DMS114 treated with DMSO at 0.1 percent for 48 hours (cell line): ENCODE results near the gene AUH.
"Not testable (repeated sequence)": the region's sequence is repeated elsewhere in the genome, so short reads cannot be mapped to it uniquely, and the experiment has no call there.

ENCODE experiments used
- DNase-seq: peaks from one replicate; lab custom pipeline; 2025; ENCODE audit not compliant: unreplicated experiment; lab: John Stamatoyannopoulos, UW

Gene AUH

DNA sequence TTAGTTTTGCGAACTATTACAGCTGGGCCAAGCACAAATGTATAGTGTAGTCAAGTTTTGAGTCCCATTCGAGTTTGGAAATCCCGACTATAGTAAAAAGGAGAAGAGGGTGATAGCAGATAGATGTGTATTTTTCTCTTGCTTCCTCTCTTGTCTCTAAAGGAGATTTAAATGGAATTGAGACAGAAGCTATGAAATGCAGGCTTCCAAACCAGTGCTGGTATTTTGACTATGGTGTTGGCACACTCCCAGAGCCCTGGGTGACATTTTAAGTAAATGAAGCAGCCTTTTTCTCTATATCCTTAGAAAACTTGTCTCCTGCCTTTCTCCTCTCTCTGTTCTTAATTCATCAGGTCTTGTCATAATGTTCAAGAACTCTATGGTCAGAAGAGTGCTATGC, 17.7 kb upstream of the AUH start:
- no peak for DNase-seq

DNA sequence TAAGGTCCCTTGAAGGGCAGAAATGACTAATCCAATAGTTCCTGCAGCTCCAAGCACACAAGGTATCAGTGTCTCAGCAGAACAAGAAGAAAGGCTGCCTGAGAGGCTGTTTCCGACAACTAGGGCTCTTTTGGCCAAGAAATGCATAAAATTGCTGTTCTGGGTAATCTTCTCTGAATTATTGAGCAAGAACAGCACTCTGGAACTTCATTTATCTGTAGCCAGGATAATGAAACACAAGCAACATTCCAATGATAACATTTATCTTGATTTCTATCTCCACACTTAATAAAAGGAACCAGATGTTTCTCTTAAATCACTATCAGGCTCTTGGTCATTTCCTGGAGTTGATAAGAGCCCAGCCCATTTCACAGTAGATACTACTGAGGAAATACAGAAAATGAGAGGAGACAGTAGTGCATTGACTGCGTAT, 17.0 kb upstream of the AUH start:
- DNase-seq: no peak

DNA sequence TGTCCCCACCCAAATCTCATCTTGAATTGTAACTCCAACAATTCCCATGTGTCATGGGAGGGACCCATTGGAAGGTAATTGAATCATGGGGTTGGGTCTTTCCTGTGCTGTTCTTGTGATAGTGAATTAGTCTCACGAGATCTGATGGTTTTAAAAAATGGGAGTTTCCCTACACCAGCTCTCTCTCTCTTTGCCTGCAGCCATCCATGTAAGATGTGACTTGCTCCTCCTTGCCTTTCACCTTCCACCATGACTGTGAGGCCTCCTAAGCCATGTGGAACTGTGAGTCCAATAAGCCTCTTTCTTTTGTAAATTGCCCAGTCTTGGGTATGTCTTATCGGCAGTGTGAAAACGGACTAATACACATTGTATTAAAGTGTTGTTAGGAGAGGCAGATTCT, 16.3 kb upstream of the AUH start:
- DNase-seq: not testable (repeated sequence)

DNA sequence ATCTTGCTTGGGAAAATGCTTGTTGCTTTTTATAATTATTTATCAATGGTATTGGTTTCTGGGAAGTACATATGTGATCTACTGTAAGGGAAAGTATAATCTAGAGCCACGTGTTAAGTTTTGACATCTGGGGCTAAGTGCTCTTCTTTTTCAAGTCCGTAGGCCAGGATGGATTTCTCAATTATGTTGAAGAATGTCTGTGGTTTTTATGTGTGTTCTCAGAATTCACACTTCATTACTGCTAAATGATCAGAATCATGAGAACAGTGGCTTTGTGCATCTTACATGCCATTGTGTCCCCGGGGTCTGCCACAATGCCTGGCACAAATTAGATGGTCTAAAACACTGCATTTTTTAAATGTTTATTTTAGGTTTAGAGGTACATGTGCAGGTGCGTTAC, 14.5 kb upstream of the AUH start:
- no peak for DNase-seq

DNA sequence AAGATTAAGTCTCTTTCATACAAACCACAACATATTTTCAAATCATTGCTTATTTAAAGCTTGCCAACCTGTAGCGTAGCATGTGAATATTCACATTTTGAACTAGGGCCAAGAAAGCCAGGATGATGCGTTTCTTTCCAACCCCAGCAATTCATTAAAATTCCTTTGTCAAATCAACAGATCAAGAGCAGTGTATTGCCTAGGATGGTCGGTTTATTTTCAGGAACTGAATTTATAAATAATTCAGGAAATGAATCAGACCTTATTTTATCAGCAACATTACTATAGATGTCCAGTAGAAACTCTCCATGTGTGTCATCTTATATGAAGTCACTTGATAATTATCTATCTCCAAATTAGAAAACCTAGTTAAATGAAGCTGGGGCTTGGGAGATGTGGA, 13.2 kb upstream of the AUH start:
- no peak for DNase-seq

DNA sequence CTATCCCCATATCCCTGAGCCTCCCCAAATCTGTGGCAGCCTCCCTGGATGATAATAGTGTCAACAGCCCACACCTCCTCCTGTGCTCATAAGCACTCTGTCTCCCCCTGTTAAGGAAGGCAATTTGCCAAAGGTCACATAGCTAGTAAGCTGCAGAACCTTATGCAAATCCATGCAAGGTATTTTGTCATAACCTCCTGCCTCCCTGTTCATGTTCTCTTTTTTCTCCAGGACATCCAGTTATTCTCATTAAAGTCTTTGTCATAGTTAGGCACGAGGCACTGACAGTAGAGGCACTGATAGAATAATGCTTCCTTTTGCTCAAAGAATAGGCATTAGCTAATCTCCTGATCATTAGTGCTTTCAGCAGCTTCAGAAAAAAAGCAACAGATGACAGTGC, 10.2 kb upstream of the AUH start:
- no peak for DNase-seq

DNA sequence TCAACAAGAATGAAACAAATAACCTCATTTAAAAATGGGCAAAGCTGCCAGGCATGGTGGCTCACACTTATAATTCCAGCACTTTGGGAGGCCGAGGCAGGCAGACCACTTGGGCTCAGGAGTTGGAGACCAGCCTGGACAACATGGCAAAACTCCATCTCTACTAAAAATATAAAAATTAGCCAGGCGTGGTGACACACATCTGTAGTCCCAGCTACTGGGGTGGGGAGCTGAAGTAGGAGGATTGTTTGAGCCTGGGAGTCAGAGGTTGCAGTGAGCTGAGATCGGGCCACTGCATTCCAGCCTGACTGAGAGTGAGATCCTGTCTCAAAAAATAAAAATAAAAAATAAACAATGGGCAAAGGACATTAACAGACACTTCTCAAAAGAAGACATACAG, 8.3 kb upstream of the AUH start:
- DNase-seq: not testable (repeated sequence)

DNA sequence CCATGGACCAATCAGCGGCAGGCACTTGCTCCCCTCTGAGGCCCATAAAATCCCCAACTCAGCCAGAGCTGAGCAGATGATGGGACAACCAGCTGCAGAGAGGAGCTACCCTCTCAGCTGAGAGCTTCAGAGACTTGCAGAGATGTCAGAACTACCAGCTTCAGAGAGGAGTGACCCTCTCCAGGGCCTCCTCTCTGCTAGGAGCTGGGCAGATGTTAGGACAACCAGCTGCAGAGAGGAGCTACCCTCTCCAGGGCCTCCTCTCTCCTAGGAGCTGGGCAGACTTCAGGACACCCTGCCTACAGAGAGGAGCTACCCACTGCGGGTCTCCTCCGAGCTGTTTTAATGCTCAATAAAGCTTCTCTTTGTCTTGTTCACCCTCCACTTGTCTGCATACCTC, 3.0 kb upstream of the AUH start:
- DNase-seq: no peak

DNA sequence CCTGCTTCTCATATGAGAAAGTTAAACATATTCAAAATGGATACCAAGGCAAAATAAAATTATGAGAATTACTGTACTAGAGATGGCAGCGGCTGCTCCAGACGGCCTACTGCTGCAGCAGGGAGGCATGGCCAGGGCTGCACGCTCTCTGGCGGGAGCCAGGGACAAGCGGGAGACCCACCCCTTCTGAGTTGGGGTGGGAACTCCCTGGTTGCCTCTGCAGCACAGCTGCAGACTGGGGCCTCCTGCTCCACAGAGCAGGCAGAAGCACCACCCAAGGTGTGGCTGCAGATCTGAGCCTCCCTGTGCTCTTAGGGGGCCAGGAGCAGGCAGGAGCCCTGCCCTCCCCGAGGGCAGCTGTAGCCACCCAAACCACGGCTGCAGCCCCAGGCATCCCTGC, 2.3 kb upstream of the AUH start:
- DNase-seq: no peak

DNA sequence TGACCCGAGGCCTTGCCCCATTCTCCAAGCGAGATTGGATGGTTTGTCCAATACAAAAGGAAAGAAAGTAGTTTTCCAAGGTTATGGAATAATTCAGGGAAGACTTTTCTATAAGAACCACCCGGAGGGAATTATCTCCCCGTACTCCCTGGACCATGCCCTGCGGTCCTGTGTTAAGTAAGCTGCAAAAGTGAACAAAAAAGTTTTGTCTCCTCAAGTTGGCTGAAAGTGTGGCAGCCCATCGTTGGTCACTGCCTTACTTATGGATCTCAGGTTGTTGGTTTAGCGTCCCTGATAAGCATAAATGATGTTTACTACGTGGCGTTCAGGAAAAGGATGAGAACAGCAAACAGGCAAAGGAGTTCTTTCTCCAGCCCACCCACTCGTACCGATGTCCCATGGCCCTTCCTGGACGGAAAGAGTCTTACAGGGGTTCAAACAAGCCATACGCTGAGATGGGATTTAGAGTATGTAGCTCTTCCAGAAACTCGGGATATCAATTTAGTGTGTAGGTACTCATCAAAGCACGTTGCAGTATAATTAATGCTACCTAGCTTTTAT, 413 bp upstream of the AUH start:
- no peak for DNase-seq

DNA sequence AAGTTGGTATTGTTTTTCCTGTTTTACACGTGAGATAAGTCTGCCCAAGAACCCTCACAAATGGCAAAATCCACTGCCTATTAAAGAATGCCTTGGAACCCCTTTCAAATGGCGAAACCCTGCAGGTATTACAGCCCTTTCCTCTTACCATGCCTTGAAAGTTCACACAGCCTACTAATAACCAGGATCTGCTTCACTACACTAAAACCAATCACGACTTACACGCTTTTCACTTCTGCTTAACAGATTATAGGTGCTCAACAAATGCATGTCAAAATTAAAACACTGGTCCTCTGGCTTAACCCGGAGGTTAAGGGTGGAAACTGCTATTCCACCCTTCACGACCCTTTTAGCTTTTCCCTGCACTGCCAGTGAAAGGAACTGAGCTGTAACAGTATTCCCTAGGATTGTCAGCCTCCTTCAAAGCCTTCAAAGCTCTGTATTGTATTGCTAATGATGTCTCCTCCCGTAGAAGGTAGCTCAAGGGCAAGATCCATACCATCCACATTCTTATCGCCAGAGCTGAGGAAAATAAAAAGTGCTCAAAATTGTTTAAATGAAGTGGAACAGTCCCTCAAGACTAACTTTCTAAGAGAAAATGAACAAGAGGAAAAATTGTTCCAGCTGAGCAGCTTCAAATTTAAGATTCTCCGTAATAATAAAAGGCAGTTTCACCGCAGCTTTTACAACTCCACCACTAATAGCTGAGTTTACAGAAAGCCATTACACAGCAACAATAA, 997 bp downstream of the AUH start:
- no peak for DNase-seq

DNA sequence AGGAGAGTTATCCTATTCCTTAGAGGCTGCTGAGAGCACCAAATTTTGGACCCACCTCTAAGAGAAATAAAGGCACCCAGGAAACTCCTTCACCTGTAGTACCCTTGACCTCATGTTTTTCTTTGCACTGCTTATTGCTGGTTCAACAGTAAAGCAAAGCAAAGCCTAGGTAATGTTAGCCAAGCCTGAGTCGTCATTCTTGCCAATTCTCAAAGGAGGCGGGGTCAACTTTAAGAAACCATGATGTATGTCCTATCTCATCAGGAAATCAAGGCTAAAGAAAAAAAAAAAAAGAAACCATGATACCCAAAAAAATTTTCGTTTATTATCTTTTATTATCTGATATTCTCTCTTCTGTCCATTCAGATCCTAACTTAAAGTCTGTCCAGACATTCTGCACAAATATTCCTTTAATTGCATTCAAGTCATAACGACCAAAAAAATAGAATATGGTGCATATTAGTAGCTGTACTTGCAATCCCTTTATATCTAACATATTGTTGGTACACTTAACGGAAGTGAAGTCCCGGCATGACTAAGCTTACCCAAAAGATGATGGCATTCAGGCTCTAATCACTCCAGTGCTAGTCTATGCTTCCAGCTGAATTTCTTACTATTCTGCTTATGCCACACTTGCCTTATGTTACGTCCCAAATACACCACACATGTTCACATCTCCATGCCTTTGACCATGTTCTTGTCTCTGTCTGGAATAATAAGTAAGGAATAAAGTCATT, 1.8 kb downstream of the AUH start:
- DNase-seq: no peak

DNA sequence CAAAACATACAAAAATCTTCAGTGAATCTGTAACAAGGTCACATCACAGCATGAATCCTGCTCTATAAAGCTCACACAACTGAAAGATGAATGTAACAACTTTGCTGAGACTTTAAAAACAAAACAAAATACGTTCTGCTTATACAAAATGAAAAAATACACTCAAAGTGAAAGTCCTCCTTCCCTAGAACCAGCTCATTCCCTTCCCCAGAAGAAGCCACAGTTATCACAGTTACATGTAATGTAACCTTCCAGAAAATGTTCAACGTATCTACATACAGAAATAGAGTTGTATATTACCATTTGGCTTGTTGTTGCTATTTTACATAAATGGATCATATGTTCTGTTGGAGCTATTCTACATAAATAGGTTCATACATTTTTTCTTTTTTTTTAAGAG, 2.6 kb downstream of the AUH start:
- DNase-seq: no peak

DNA sequence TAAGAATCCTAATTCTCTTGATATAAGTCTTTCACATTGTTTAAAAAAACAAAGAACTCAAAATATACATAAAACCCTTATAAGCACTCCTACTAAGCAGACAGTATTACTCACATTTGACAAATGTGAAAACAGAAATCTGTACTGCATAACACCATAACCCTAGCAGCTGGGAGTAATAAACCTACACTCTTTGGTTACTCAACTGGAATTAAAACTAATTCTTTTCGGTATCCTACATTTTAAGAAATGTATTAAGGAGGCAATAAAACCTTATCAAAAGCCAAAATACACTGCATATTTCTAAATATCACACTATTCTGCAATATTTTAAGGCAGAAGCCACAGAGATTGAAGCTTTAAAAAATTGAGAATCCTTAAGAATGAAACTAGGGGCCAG, 6.8 kb downstream of the AUH start:
- DNase-seq: no peak

DNA sequence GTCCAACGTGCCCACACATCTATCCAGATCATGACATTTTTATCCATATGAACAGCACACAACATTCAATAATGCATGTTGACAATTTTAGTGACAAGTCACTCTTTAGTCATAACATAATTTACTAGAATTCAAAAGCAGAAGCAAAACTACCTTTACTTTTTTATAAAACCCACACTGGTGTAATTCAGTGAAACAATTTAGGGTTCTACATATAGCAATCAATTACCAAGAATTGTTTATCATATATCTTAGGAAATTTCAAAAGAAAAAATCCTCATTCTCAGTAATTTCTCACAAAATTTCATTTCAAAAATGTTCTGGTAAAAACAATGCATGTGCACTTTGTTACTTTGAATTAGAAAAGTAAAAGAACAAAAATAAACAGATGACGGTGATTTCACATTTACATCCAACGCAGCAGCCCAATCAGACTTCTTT, 12.6 kb downstream of the AUH start:
- DNase-seq: no peak

DNA sequence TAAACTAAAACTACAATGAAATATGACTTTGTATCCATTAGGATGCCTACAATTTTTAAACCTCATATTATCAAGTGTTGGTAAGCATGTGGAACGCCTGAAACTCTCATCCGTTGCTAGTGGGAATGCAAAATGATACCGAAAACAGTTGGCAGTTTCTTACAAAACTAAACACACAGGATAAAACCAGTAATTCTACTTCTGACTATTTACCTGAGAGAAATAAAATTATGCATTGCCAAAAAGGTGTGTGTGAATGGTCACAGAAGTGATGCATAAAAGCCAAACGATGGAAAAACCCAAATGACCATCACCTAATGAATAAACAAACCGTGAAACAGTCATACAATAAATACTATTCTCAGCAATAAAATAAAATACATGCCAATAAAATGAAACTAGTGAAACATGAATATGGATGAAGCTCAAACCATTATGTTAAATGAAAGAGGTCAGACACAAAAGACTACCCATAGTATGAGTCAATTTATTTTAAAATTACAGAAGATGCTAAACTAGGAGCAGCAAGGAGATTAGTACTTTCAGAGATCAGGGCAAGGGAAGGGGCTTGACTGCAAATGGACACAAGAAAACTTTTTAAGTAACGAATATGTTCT, 13.4 kb downstream of the AUH start:
- no peak for DNase-seq

DNA sequence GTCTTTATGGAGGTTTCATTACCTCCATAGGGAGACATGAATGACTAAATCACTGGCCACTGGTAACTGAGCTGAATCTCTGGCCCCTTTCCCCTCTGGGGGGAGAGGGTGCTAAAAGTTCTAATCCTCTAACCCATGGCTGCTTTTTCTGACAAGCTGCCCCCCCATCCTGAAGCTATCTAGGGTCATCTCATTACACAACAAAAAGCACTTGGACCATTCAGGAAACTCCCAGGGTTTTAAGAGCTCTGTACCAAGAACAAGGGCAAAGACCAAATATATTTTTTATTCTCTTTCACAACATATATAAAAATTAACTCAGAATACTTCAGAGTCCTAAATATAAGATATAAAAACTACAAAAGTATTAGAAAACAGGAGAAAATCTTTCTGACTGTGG, 14.3 kb downstream of the AUH start:
- no peak for DNase-seq

DNA sequence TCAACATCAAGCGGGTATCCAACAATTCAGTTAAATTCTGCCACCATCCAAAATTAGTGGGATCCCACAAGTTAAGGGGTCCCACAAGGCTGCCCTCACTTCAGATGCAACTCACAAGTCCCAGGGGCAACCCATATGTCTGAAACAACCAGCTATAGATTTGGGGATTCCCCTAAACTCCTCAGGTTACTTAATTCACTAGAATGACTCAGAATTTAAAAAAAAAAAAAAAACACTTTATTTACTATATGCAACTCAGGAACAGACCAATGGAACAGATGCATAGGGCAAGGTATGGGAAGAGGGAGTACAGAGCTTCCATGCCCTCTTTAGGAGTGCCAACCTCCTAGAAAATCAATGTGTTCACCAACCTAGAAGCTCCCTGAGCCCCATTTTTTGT, 15.1 kb downstream of the AUH start:
- DNase-seq: no peak

DNA sequence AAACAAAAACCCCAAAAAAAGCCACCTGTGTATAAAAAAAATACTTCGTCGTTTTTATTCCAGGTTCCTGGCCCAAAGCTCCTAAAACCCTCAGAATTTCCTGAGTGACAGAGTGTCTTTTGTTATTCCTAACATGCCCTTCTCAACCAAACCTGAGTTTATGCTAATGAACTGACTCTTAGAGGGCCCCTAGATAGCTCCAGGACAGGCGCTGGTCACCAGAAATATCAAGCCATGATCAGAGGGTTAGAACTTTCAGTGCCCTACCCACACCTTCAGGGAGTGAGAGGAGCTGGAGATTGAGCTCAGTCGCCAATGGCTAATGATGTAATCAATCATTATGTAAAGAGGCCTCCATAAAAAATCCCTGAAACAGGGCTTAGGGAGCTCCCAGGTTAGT, 15.7 kb downstream of the AUH start:
- DNase-seq: no peak

DNA sequence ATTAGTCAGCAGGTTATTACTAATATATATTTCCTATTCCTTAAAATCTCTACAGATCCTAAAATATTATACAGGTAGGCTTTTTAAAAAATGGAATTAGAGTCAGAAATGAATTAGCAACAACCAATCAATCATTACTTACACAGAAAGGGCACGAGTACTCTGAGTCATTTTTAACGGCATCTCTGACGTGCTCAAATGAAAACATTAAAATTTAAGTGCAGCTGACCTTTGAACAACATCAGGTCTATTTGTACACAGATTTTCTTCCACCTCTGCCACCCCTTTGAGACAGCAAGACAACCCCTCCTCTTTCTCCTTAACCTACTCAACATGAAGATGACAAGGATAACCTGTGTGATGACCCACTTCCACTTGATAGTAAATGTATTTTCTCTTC, 19.1 kb downstream of the AUH start:
- no peak for DNase-seq

DNA sequence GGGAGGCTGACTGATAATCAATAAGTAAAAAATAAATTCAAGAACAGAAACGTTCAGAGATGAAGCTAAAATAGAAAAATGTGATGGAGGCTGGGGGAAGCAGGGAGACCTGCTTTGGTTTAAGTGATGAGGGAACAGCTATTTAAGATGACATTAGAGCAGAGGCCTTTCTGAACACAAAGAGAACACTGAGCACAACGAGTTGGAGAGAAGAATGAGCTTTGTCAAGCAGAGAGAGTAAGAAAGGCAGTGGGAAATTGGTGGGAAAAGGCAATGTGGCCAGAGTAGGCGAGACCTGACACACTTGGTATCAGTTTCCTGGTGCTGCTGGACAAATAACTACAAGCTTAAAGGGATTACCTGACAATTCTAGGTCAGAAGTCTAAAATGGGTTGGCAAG, 20.0 kb downstream of the AUH start:
- no peak for DNase-seq

DNA sequence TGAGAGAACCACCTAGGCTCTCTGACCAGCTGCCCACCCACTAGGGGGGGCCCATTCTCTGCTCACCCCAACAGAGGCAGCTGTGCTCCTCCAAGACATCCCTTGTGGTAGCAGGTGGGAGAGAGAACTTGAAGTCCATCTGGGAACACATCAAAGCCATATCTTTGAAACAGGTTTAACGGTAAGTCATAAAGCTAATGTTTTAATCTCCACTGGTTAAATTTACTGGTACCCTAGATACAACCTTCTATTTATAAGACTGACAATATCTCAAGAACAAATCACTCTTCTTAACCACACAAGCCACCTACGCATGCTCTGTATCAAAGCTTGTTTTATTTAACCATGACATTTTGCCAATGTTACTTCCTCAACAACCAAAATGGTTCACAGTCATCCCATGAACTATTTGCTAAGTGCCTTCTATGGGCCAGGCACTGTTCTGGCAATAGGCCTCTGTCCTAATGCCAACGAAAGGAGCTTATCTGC, 20.4 kb downstream of the AUH start:
- DNase-seq: no peak
